ENCODE results near the gene MGARP.

The MGARP gene

GRCh38 chr4:139242511-139243051 is 37.4 kb downstream of the MGARP start:
- DNase-seq = no peak

DNA sequence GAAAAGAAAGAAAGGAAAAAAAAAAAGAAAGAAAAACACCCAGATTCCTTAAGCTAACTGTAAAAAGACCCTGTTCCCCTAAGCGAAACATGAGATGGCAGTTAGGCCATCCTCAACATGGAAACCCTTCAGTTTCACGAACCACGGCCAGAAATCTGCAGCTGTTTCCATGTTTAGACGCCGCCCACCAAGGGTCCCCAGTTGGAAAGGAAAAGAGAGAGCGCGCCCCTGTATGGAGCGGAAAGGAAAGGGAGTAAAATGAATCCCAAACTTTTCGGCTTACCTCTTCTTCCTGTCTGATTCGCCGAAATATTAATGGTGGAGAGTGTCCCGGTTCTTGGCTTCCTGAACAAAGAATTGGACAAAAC is 38.3 kb downstream of the MGARP start:
- DNase-seq = no peak

GRCh38 chr4:139241086-139241783 is 38.8 kb downstream of the MGARP start:
- no peak for DNase-seq

GRCh38 chr4:139239127-139239772 is 40.8 kb downstream of the MGARP start:
- no peak for DNase-seq

DNA sequence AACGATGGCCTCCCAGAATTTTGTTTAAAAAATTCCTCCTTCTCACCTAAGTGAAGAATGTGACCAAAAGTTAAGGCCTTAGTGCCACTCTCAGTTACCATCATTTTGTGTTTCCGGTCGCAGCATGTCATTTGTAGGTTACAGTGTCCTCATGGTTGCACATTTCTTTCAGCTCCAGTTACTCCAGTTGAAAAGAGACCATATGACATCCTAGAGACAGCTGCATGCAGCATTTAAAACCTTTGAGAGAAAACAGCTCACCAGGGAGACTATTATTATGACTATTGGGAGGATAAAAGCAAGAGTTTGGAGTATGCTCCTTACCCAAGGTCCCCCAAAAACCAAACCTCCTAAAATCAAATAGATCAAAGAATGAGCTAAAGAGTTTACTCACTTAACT is 45.8 kb downstream of the MGARP start:
- DNase-seq = no peak

DNA sequence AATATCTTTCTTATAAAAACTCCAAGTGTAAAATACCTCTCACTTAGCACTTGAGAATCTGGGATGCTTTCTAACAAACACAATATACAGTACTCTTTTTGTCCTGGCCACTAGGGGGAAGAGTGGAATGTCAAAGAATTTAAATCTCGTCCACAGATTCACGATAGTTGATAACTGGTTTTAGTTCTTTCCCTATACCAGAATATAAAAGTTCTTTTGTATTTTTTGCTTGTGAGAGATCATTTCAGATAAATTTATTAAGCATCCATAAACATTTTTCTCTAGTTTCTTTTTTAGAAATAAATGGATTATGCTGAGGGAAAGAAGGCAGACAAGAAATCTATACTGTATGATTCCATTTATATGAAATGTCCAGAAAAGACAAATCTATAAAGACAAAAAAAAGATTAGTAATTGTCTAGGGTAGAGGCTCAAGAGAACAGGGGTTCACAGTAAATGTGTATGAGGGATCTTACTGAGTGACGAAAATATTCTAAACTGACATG is 50.4 kb downstream of the MGARP start:
- DNase-seq = no peak

- DNase-seq = no peak
These were observed 52.2 kb downstream of the MGARP start for GRCh38 chr4:139227729-139228404.

DNA sequence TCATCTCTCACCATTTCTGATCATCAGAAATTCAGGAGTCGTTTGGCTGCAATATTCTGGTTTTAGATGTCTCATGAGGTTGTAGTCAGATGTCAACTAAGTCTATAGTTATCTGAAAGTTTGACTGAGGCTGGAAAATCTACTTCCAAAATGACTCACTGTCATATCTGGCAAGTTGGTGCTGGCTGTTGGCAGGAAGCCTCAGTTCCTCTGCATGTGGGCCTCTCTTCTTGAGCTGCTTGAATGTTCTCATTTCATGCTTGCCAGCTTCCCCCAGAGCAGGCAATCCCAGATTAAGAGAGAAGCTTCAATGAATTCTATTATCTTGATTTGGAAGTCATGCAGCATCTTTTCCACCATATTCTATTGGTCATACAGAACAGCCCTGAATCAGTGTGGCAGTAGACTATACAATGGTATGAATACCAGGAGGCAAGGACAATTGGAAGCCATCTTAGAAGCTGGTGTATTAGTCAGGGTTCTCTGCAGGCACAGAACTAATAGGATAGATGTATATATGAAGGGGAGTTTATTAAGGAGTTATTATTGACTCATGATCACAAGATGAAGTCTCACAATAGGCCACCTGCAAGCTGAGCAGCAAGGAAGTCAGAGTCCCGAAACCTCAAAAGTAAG is 56.2 kb downstream of the MGARP start:
- DNase-seq = no peak

DNA sequence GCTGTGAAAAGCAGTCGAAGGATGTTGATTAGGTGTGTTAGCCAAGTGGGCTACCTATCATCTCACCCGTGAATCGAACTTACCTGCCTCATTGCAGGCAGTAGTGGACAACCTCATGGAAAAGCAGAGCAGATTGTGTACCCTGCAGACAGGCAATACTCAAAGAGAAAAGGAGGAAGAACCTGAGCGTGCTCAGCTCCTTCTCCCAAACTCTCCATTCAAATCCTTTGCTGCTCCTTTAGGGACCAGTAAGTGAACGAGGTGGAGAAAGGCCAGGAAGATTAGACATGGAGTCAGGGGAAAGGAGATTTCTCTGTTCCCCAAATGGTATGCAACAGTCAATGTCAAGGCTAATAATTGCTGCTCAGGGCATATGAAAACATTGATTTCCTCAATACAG is 57.8 kb downstream of the MGARP start:
- no peak for DNase-seq

- no peak for DNase-seq
These were observed 58.3 kb downstream of the MGARP start for GRCh38 chr4:139221687-139222086.

DNA sequence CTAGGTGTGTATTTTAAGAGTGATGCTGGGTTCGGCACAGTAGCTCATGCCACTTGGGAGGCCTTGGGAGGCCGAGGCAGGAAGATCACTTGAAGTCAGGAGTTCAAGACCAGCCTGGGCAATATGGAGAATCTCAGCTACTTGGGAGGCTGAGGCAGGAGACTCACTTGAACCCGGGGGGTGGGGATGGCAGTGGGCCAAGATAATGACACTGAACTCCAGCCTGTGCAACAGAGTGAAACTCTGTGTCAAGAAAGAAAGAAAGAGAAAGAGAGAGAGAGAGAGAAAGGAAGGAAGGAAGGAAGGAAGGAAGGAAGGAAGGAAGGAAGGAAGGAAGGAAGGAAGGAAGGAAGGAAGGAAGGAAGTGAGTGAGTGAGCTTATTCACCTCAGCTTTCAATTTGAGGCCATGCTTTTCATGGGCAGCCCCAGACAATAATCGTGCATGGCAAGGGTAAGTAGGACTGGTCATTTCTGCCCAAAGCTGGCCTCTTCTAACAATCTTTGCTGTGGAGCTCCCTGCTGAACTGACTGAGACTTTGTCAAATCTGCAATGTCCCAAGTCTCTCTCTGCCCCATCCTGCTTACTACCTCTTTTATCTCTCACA is 60.5 kb downstream of the MGARP start:
- no peak for DNase-seq

All from activated CD4-positive, CD25-positive, alpha-beta regulatory T cell (primary cell).